ENCODE data around the gene SKI. TPM values are rescaled to one million over a fixed set of nuclear protein-coding genes. Genes with fewer than 3 reads are reported as not detected.
A peak's percentile ranks its signal among the peaks of the same experiment; 100 is the strongest.

The SKI gene
- total RNA-seq, 1 experiment from 2014 or later = 13.1 TPM

DNA sequence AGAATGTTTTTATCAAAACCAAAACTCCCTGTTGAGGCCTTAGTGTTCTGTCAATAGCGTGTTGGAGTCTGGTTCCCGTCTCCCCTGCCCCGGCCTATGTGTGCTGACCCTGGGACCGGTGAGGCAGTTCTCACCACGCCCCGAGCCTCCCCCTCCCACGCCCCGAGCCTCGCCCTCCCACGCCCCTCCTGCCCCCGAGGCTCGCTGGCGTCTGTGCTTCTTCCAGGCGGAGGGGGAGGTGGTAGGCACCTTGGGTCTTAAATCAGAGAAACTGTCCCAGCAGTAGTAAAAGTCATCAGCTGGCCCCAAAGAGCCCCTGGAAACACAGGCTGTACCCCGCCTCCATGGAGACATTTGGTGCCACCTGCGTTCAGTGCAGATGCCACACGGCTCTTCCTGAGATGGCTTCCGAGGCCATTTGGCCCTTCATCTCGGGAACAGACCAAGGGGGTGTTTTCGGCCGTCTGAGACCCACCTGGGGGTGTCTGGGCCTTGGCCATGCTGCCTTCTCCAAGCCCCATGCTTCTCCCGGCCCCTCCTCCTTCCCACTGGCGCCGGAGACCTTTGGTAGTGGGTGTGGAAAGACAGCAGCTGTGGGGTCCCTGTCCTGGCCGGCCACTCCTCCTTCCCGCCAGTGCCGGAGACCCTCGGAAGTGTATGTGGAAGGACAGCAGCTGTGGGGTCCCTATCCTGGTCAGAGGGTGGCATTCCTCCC is 44.7 kb downstream of the SKI start:
- no peak overlapping the region for H3K27ac ChIP-seq
- peaks cover 59% of the 10 kb centered on the region for H3K4me1 ChIP-seq
- no peaks in the 10 kb centered on the region for H3K27me3 ChIP-seq
- no peaks in the 10 kb centered on the region for H3K36me3 ChIP-seq
- DNase-seq = no peak
- H3K9me3 ChIP-seq (replicated peaks) = no peaks in the 10 kb centered on the region
- H3K4me3 ChIP-seq = no peak overlapping the region

DNA sequence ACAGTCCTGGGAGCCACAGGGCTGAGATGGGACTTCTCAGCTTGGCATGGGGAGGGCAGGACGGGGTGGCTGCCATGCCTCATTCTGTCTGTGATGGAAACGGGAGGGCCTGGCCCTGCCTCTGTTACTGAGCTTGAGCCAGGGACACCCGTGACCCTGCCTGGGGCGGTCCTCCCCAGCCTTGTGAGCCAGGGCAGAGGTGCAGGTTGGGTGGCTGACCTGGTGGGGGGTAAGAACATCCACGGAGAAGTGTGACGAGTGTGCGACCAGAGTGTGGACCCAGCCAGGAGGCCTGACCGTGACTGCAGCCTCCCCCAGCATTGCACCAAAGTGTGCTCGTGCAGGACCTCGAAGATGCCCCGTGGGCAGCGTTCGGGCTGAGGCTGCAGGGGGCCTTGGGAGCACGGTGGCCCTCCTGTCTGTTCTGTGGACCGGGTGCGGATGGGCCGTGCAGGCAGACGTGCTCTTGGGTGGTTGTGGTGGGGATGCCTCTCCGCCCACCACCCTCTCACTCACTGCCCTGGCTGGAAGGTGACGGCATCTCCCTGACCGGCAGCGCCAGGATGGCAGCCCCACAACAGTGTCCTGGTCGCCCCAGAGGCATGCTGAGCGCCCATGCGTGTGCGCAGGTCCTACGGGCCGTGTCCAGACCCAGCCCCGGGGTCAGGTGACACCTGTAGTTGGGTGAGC is 45.4 kb downstream of the SKI start:
- DNase-seq = no peak
- H3K36me3 ChIP-seq = no peaks in the 10 kb centered on the region
- no peak overlapping the region for H3K4me3 ChIP-seq
- H3K4me1 ChIP-seq = peaks cover 66% of the 10 kb centered on the region
- H3K9me3 ChIP-seq (replicated peaks) = no peaks in the 10 kb centered on the region
- no peak overlapping the region for H3K27ac ChIP-seq
- no peaks in the 10 kb centered on the region for H3K27me3 ChIP-seq

GRCh38 chr1:2274231-2274928 is 46.3 kb downstream of the SKI start:
- Histone ChIP-seq H3K27me3 (no peaks in the 10 kb centered on the region), H3K36me3 (no peaks in the 10 kb centered on the region), H3K4me3 (no peak overlapping the region), H3K4me1 (peaks cover 75% of the 10 kb centered on the region), H3K9me3 (replicated peaks) (no peaks in the 10 kb centered on the region), H3K27ac (no peak overlapping the region)
- peak; percentile 69 to 73 for DNase-seq

GRCh38 chr1:2274929-2275475 is 46.9 kb downstream of the SKI start:
- Histone ChIP-seq H3K4me3 (no peak overlapping the region), H3K27me3 (no peaks in the 10 kb centered on the region), H3K9me3 (replicated peaks) (no peaks in the 10 kb centered on the region), H3K36me3 (no peaks in the 10 kb centered on the region), H3K4me1 (peaks cover 80% of the 10 kb centered on the region), H3K27ac (no peak overlapping the region)
- no peak for DNase-seq

DNA sequence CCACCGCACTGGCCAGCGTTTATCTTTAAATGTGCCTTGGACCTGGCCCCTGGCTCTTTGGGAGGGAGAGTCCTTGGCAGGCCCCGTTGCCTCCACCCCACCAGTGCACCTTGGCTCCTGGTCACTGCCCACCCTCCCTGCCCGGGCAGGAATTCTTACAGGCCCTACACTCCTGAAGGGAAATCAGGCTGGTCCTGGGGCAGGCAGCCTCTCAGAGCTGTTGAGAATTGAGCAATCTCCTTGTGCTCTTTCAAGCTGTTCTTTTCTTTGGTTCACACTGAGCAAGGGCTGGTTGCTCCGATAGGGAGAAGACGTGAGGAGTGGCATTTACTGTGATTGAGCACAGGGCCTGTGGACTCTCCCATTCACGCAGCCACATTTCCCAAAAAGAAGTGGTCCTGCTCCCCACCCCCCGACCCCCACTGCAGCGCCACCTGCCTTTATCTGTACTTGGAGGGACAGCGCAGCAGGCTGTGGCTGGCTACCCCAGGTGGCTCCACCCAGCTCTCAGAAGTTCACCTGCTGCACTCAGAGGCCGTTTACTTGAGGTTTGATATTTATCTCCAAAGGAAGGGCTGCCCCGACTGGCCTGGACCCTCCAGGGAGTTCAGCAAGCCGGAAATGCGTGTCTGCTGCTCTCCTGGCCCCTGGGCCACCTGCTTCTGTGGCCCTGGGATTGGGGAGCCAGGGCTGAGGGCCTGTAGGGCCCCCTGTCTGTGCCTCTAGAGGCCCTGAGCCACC is 47.8 kb downstream of the SKI start:
- peak in 1 of 2 experiments; percentile 23 for DNase-seq
- H3K27me3 ChIP-seq = no peaks in the 10 kb centered on the region
- H3K9me3 ChIP-seq (replicated peaks) = no peaks in the 10 kb centered on the region
- H3K36me3 ChIP-seq = no peaks in the 10 kb centered on the region
- no peak overlapping the region for H3K27ac ChIP-seq
- no peak overlapping the region for H3K4me3 ChIP-seq
- H3K4me1 ChIP-seq = peaks cover 70% of the 10 kb centered on the region

DNA sequence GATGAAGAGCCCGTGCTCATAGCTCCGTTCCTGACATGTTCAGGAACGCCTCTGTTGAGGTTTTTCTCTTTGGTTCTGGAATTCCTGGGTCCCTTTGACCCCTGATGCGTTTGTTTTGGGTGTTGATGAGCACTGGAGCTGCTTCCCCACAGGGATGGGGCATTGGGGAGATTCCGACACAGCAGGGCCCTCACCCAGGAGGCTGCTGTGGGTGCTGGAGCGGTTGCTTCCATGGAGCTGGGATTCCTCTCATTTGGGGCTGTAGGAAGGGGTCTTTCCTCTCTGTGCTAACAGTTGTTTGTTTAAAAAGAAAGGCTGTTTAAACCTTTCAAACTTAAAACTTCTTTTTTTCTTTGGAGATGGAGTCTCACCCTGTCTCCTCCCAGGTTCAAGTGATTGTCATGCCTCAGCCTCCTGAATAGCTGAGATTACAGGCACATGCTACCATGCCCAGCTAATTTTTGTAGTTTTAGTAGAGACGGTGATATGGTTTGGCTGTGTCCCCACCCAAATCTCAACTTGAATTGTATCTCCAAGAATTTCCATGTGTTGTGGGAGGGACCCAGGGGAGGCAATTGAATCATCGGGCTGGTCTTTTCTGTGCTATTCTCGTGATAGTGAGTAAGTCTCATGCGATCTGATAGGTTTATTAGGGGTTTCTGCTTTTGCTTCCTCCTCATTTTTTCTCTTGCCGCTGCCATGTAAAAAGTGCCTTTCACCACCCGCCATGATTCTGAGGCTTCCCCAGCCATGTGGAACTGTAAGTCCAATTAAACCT is 48.9 kb downstream of the SKI start:
- Histone ChIP-seq H3K4me3 (no peak overlapping the region), H3K9me3 (replicated peaks) (no peaks in the 10 kb centered on the region), H3K36me3 (no peaks in the 10 kb centered on the region), H3K27ac (no peak overlapping the region), H3K27me3 (no peaks in the 10 kb centered on the region), H3K4me1 (peaks cover 60% of the 10 kb centered on the region)
- DNase-seq = no peak

DNA sequence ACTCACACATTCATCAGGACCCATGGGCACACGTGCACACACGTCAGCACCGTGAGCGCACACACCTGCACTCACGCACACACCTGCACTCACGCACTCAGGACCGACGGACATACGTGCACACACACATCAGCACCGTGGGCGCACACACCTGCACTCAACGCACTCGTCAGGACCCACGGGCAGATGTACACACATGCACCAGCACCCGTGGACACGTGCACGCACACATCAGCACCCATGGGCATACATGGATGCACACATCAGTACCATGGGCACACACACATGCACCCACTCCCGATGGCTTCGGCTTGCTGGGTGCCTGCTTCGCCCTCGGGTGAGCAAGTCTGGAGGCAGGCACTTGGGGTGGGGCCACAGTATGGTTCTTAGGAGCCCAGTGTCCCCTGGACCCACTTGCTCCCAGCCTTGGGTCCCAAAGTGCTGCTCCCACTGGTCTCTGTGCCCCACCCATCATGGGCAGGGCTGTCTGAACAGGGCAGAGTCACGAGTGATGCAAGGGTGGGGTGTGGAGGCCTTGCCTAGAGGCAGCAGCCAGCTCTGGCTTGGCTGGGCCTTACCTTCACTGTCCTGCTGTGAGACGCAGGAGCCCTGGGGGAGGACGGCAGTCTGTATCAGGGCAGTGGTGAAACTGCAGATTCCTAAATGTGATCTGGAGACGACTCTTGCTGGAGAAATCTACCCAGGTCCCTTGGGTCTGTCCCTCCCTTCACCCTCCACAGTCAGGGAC is 49.8 kb downstream of the SKI start:
- no peak overlapping the region for H3K4me3 ChIP-seq
- H3K27ac ChIP-seq = no peak overlapping the region
- 0 out of 2 replicates have a peak, but pooled peaks cover 4% of the 10 kb centered on the region for H3K36me3 ChIP-seq
- DNase-seq = no peak
- peaks cover 54% of the 10 kb centered on the region for H3K4me1 ChIP-seq
- no peaks in the 10 kb centered on the region for H3K27me3 ChIP-seq
- no peaks in the 10 kb centered on the region for H3K9me3 ChIP-seq (replicated peaks)

DNA sequence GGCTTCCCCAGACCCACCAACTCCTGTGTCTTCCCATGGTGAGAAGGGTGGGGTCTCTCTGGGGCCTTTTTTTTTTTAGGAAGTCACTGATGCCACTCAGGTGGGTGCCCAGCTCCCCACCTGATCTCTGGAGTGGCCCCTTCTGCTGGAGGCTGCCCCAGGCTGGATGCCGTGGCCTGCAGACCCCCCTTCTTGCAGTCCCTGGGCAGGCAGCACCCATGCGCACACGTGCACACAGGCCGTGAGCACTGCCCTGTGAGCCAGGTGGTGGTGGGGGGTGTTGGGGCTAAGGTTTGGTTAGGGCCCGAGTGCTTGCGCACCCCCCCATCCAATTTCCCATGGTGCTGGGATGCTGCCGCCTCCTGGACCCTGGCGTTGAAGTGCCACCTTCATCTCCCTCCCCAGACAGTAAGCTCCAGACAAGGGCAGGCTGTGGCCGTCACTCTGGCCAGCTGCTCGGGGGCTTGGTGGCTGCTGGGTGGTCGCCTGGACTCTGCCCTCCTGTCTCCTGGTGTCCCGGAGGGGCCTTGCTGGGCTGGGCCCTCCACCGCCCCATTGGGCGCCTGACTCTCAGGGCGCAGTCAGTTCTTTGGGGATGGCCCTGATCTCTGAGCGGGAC is 50.6 kb downstream of the SKI start:
- H3K4me3 ChIP-seq = peak overlapping the region; percentile 9; the same call in 1 of the 2 replicates
- no peak for DNase-seq
- peaks cover 53% of the 10 kb centered on the region for H3K4me1 ChIP-seq
- H3K9me3 ChIP-seq (replicated peaks) = no peaks in the 10 kb centered on the region
- no peaks in the 10 kb centered on the region for H3K27me3 ChIP-seq
- H3K27ac ChIP-seq = peak overlapping the region; percentile 52
- 0 out of 2 replicates have a peak, but pooled peaks cover 4% of the 10 kb centered on the region for H3K36me3 ChIP-seq

DNA sequence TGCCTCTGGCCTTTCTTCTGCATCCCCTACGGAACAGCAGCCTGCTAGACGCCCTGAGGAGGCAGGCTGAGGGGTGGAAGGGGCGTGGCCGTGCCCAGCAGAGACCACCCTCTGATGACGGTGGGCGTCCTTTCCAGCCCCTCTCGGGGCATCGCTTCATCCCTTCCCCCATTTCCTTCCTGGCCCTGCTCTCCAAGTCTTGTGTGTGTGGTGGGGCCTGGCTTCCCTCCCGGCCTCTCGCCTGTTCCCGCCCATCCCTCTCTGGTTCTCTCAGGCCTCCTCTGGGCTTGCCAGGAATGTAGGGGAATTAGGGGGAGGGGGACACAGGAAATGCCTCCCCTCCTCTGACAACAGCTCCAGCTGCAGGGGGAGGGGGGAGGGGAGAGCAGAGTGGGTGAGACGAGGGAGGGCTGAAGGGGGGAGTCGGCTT is 51.1 kb downstream of the SKI start:
- peak; percentile 90 to 93 for DNase-seq
- H3K4me1 ChIP-seq = peaks cover 48% of the 10 kb centered on the region
- peak overlapping the region; percentile 9; the same call in 1 of the 2 replicates for H3K4me3 ChIP-seq
- H3K27me3 ChIP-seq = no peaks in the 10 kb centered on the region
- peak overlapping the region; percentile 52 for H3K27ac ChIP-seq
- H3K9me3 ChIP-seq (replicated peaks) = no peaks in the 10 kb centered on the region
- H3K36me3 ChIP-seq = 0 out of 2 replicates have a peak, but pooled peaks cover 4% of the 10 kb centered on the region

- no peaks in the 10 kb centered on the region for H3K9me3 ChIP-seq (replicated peaks)
- H3K4me3 ChIP-seq = no peak overlapping the region
- no peak for DNase-seq
- peak overlapping the region; percentile 52; the same call in 1 of the 2 replicates for H3K27ac ChIP-seq
- H3K27me3 ChIP-seq = no peaks in the 10 kb centered on the region
- 0 out of 2 replicates have a peak, but pooled peaks cover 4% of the 10 kb centered on the region for H3K36me3 ChIP-seq
- peaks cover 42% of the 10 kb centered on the region for H3K4me1 ChIP-seq
Observed at GRCh38 chr1:2279817-2280216, 51.7 kb downstream of the SKI start.

GRCh38 chr1:2282556-2283270 is 54.6 kb downstream of the SKI start:
- H3K9me3 ChIP-seq (replicated peaks) = no peaks in the 10 kb centered on the region
- no peak for DNase-seq

GRCh38 chr1:2283371-2283990 is 55.4 kb downstream of the SKI start:
- Histone ChIP-seq H3K9me3 (replicated peaks) (no peaks in the 10 kb centered on the region), H3K4me3 (no peak overlapping the region), H3K36me3 (0 out of 2 replicates have a peak, but pooled peaks cover 4% of the 10 kb centered on the region), H3K27me3 (no peaks in the 10 kb centered on the region), H3K4me1 (peaks cover 15% of the 10 kb centered on the region), H3K27ac (no peak overlapping the region)
- DNase-seq = no peak

More at GRCh38 chr1:2282556-2283270, 54.6 kb downstream of the SKI start:
- no peak overlapping the region for H3K27ac ChIP-seq
- H3K27me3 ChIP-seq = no peaks in the 10 kb centered on the region
- H3K36me3 ChIP-seq = 0 out of 2 replicates have a peak, but pooled peaks cover 4% of the 10 kb centered on the region
- H3K4me1 ChIP-seq = peaks cover 21% of the 10 kb centered on the region
- H3K4me3 ChIP-seq = no peak overlapping the region
